GM12891 (cell line): ENCODE data around the gene C5orf22.

Experiments used
- PAX5 ChIP-seq: IDR thresholded peaks from 2 replicates; pipeline ENCODE4 v1.6.1; 2011; ENCODE audit warnings: low read length, moderate library complexity, mild to moderate bottlenecking; ENCODE audit not compliant: insufficient read depth, severe bottlenecking
- POLR2A ChIP-seq: IDR thresholded peaks from 2 replicates; pipeline ENCODE4 v1.6.1; 2011; ENCODE audit warnings: low read depth, low read length, control low read depth
- POLR2AphosphoS5 ChIP-seq: IDR thresholded peaks from 2 replicates; pipeline ENCODE4 v1.6.1; 2011; ENCODE audit warnings: low read depth, low read length, control low read depth
- POU2F2 ChIP-seq: IDR thresholded peaks from 2 replicates; pipeline ENCODE4 v1.6.1; 2011; ENCODE audit warnings: low read depth, mild to moderate bottlenecking, control low read depth, low read length, moderate library complexity
- TAF1 ChIP-seq: IDR thresholded peaks from 2 replicates; pipeline ENCODE4 v1.6.1; 2011; ENCODE audit warnings: low read depth, low read length, control low read depth

- TF ChIP-seq POU2F2 (no peak), POLR2A (no peak), POLR2AphosphoS5 (no peak), TAF1 (no peak), PAX5 (no peak)
These were observed 37.0 kb downstream of the C5orf22 start for GRCh38 chr5:31569068-31569467.
